ENCODE results near the gene FIP1L1.

DNA sequence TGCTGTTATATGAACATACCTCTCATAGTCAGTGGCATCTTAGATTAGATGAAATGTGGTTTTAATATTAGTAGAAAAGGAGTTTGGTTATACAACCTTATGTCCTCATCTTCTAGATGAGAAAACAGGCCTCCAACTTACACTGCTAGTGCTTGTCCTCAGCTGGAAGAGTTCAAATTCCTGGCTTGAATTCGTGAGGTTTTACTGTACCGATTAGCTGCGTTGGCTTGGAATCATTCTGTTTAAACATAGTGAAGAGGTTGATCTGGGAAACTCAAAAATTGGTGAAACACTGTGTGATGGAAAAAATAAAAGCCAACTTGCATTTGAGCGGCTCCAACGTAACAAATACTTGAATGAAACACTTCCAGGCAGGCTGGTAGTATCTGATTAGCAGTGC, 132.9 kb downstream of the FIP1L1 start:
- TF ChIP-seq, protein P1, sequence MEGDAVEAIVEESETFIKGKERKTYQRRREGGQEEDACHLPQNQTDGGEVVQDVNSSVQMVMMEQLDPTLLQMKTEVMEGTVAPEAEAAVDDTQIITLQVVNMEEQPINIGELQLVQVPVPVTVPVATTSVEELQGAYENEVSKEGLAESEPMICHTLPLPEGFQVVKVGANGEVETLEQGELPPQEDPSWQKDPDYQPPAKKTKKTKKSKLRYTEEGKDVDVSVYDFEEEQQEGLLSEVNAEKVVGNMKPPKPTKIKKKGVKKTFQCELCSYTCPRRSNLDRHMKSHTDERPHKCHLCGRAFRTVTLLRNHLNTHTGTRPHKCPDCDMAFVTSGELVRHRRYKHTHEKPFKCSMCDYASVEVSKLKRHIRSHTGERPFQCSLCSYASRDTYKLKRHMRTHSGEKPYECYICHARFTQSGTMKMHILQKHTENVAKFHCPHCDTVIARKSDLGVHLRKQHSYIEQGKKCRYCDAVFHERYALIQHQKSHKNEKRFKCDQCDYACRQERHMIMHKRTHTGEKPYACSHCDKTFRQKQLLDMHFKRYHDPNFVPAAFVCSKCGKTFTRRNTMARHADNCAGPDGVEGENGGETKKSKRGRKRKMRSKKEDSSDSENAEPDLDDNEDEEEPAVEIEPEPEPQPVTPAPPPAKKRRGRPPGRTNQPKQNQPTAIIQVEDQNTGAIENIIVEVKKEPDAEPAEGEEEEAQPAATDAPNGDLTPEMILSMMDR (IDR thresholded peaks at IDR 0.05): no peak
- TF ChIP-seq POLR2A (IDR thresholded peaks at IDR 0.05) (no peak), POLR2AphosphoS5 (IDR thresholded peaks at IDR 0.05; ENCODE audit: insufficient read depth in 1 of 2, low read depth in 1 of 2) (no peak)

All from vagina (tissue), 2 donors.